Neural progenitor cell (in vitro differentiated cells): ENCODE data around the gene FOXO1. TPM values are rescaled to one million over a fixed set of nuclear protein-coding genes. Genes with fewer than 3 reads are reported as not detected.

Source experiments
- DNase-seq: peaks from one replicate; pipeline ENCODE4 v3.0.0-alpha.2; 2016; ENCODE audit warnings: low spot score
- H2AFZ ChIP-seq: fragments of 200-600 bp; sonication (generic); replicated peaks from 2 replicates; pipeline ENCODE4 v1.6.1; 2016; ENCODE audit warnings: antibody characterized with exemption
- H3F3A ChIP-seq: fragments of 200-600 bp; sonication (generic); 2 replicates; pipeline ENCODE4 v1.6.1; 2016; ENCODE audit warnings: antibody characterized with exemption, low read depth
- H3K27ac ChIP-seq: fragments of 200-600 bp; sonication (generic); 2 replicates; pipeline ENCODE4 v1.5.1; 2016; ENCODE audit warnings: mild to moderate bottlenecking
- H3K27me3 ChIP-seq: fragments of 200-600 bp; sonication (generic); 2 replicates; pipeline ENCODE4 v1.6.1; 2016; ENCODE audit warnings: mild to moderate bottlenecking, moderate library complexity
- H3K36me3 ChIP-seq: fragments of 200-600 bp; sonication (generic); 2 replicates; pipeline ENCODE4 v1.5.1; 2016
- H3K4me1 ChIP-seq: fragments of 200-600 bp; sonication (generic); 2 replicates; pipeline ENCODE4 v1.6.1; 2016; ENCODE audit warnings: mixed run types
- H3K4me2 ChIP-seq: fragments of 200-600 bp; sonication (generic); 2 replicates; pipeline ENCODE4 v1.6.1; 2016
- H3K4me3 ChIP-seq: fragments of 200-600 bp; sonication (generic); 2 replicates; pipeline ENCODE4 v1.5.1; 2016
- H3K79me2 ChIP-seq: fragments of 200-600 bp; sonication (generic); 2 replicates; pipeline ENCODE4 v1.6.1; 2016; ENCODE audit warnings: low read depth
- H3K9ac ChIP-seq: fragments of 200-600 bp; sonication (generic); 2 replicates; pipeline ENCODE4 v1.6.1; 2016
- H3K9me3 ChIP-seq: fragments of 200-600 bp; sonication (generic); 2 replicates; pipeline ENCODE4 v1.5.1; 2016; ENCODE audit warnings: low read depth
- H4K20me1 ChIP-seq: fragments of 200-600 bp; sonication (generic); 2 replicates; pipeline ENCODE4 v1.6.1; 2016; ENCODE audit warnings: low read depth
- H3K27ac Mint-ChIP-seq: 3 replicates; pipeline ENCODE4 v1.8.0; 2021; ENCODE audit warnings: mixed read lengths
- H3K27me3 Mint-ChIP-seq: 2 replicates; pipeline ENCODE4 v1.8.0; 2022; ENCODE audit warnings: low read depth, mild to moderate bottlenecking, inconsistent platforms, moderate library complexity, mixed read lengths; ENCODE audit not compliant: insufficient read depth
- H3K36me3 Mint-ChIP-seq: 3 replicates; pipeline ENCODE4 v1.8.0; 2021; ENCODE audit warnings: mixed read lengths
- H3K4me1 Mint-ChIP-seq: 3 replicates; pipeline ENCODE4 v1.8.0; 2021; ENCODE audit warnings: mixed read lengths
- H3K4me3 Mint-ChIP-seq: 3 replicates; pipeline ENCODE4 v1.8.0; 2021; ENCODE audit warnings: mild to moderate bottlenecking, moderate library complexity, mixed read lengths
- H3K9me3 Mint-ChIP-seq: 3 replicates; pipeline ENCODE4 v1.8.0; 2020; ENCODE audit warnings: mixed read lengths
- EZH2 ChIP-seq: fragments of 200-600 bp; sonication (generic); IDR thresholded peaks from 2 replicates; pipeline ENCODE4 v1.6.1; 2017; ENCODE audit warnings: antibody characterized with exemption, mild to moderate bottlenecking, moderate library complexity
- EZH2phosphoT487 ChIP-seq: fragments of 200-600 bp; sonication (generic); IDR thresholded peaks from 2 replicates; pipeline ENCODE4 v1.6.1; 2017; ENCODE audit warnings: antibody characterized with exemption
- total RNA-seq: library from RNA; depleted of rRNA; stranded (reverse); fragments of >200 nt; gene quantifications from 2 replicates; pipeline ENCODE4 v1.2.3, GENCODE V29; 2015; ENCODE audit warnings: low replicate concordance
- TF ChIP-seq, protein P1 (sequence below): fragments of 200-600 bp; sonication (generic); IDR thresholded peaks from 2 replicates; pipeline ENCODE4 v1.5.1; 2017; ENCODE audit warnings: antibody characterized with exemption, mild to moderate bottlenecking

The FOXO1 gene
- total RNA-seq, 1 donor from 2014 or later = 3.7 TPM

GRCh38 chr13:40622246-40622645 lies 44.2 kb downstream of the FOXO1 start:
- peaks cover 13% of the 10 kb centered on the region for H3K9me3 Mint-ChIP-seq
- no peaks in the 10 kb centered on the region for H3K27me3 ChIP-seq
- no peak overlapping the region for H3K4me3 Mint-ChIP-seq
- H3K9me3 ChIP-seq = no peaks in the 10 kb centered on the region
- no peak for TF ChIP-seq EZH2phosphoT487
- H3K36me3 Mint-ChIP-seq = peaks cover 12% of the 10 kb centered on the region
- DNase-seq = no peak
- H3K36me3 ChIP-seq = no peaks in the 10 kb centered on the region
- no peaks in the 10 kb centered on the region for H3F3A ChIP-seq
- H3K27me3 Mint-ChIP-seq = no peaks in the 10 kb centered on the region
- H3K4me2 ChIP-seq = peak overlapping the region; percentile 61
- H3K4me3 ChIP-seq = no peak overlapping the region
- no peak overlapping the region for H3K27ac ChIP-seq
- no peaks in the 10 kb centered on the region for H4K20me1 ChIP-seq
- peaks cover 21% of the 10 kb centered on the region for H3K4me1 Mint-ChIP-seq
- no peak overlapping the region for H2AFZ ChIP-seq
- peak overlapping the region; percentile 18 for H3K27ac Mint-ChIP-seq
- H3K9ac ChIP-seq = no peak overlapping the region
- peaks cover 29% of the 10 kb centered on the region for H3K79me2 ChIP-seq
- peaks cover 15% of the 10 kb centered on the region for H3K4me1 ChIP-seq

DNA sequence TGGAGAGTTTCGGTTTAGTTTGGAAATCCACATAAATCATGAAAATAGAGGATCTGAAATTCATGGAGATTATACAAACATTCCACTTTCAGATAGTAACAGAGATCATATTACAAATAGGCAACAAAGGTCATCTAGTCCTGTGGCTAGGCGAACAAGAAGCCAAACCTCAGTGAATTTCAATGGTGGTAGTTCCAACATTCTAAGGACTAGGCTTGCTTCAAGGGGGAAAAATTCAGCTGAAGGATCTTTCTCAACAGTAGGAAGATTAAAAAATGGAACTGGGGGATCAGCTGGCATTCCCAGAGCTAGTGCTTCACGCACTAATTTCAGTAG lies 47.0 kb downstream of the FOXO1 start:
- Histone ChIP-seq H3K79me2 (peaks cover 20% of the 10 kb centered on the region), H3K27ac (no peak overlapping the region), H3K9me3 (no peaks in the 10 kb centered on the region), H3K4me2 (no peak overlapping the region), H3K27me3 (no peaks in the 10 kb centered on the region), H3K9ac (no peak overlapping the region), H3K36me3 (no peaks in the 10 kb centered on the region), H3F3A (no peaks in the 10 kb centered on the region), H3K4me3 (no peak overlapping the region), H4K20me1 (no peaks in the 10 kb centered on the region), H2AFZ (no peak overlapping the region), H3K4me1 (peaks cover 15% of the 10 kb centered on the region)
- Mint-ChIP-seq H3K9me3 (peaks cover 13% of the 10 kb centered on the region), H3K27ac (no peak overlapping the region), H3K4me1 (peaks cover 30% of the 10 kb centered on the region), H3K4me3 (no peak overlapping the region), H3K27me3 (no peaks in the 10 kb centered on the region), H3K36me3 (peaks cover 14% of the 10 kb centered on the region)
- DNase-seq = no peak
- TF ChIP-seq, protein P1, sequence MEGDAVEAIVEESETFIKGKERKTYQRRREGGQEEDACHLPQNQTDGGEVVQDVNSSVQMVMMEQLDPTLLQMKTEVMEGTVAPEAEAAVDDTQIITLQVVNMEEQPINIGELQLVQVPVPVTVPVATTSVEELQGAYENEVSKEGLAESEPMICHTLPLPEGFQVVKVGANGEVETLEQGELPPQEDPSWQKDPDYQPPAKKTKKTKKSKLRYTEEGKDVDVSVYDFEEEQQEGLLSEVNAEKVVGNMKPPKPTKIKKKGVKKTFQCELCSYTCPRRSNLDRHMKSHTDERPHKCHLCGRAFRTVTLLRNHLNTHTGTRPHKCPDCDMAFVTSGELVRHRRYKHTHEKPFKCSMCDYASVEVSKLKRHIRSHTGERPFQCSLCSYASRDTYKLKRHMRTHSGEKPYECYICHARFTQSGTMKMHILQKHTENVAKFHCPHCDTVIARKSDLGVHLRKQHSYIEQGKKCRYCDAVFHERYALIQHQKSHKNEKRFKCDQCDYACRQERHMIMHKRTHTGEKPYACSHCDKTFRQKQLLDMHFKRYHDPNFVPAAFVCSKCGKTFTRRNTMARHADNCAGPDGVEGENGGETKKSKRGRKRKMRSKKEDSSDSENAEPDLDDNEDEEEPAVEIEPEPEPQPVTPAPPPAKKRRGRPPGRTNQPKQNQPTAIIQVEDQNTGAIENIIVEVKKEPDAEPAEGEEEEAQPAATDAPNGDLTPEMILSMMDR = no peak

- H3K4me2 ChIP-seq = no peak overlapping the region
- H3K36me3 ChIP-seq = no peaks in the 10 kb centered on the region
- no peaks in the 10 kb centered on the region for H3K27me3 ChIP-seq
- Mint-ChIP-seq H3K27ac (no peak overlapping the region), H3K4me1 (peaks cover 33% of the 10 kb centered on the region), H3K36me3 (peaks cover 14% of the 10 kb centered on the region), H3K27me3 (no peaks in the 10 kb centered on the region), H3K4me3 (no peak overlapping the region), H3K9me3 (peaks cover 13% of the 10 kb centered on the region)
- TF ChIP-seq, protein P1 = no peak
- H3K27ac ChIP-seq = no peak overlapping the region
- H2AFZ ChIP-seq = no peak overlapping the region
- no peaks in the 10 kb centered on the region for H3K9me3 ChIP-seq
- no peak overlapping the region for H3K9ac ChIP-seq
- H3K4me1 ChIP-seq = peaks cover 15% of the 10 kb centered on the region
- H3K4me3 ChIP-seq = no peak overlapping the region
- H4K20me1 ChIP-seq = no peaks in the 10 kb centered on the region
- no peak for DNase-seq
- H3F3A ChIP-seq = no peaks in the 10 kb centered on the region
- peaks cover 16% of the 10 kb centered on the region for H3K79me2 ChIP-seq
Observed at GRCh38 chr13:40618581-40619478, 47.6 kb downstream of the FOXO1 start.

DNA sequence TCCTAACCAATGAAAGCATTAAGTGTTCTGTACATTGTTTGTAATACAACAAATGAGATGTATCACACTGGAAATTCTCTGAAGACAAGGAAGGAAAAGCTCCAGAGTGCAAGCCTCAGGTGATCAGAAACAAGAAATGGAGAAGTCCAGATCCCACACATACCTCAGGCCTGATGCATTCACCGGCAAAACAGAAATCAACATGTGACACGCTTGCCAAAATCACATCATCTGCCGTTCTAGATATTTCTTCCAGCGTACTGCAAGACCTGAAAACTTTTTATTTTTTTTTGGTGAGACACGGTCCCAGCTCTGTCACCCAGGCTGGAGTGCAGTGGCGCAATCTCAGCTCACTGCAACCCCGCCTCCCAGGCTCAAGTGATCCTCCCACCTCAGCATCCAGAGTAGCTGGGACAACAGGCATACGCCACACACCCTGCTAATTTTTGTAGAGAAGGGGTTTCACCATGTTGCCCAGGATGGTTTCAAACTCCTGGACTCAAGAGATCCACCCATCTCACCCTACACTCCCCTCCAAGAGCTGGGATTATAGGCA lies 48.6 kb downstream of the FOXO1 start:
- no peaks in the 10 kb centered on the region for H3K27me3 Mint-ChIP-seq
- H3K4me2 ChIP-seq = no peak overlapping the region
- no peaks in the 10 kb centered on the region for H4K20me1 ChIP-seq
- peaks cover 13% of the 10 kb centered on the region for H3K9me3 Mint-ChIP-seq
- H3K9me3 ChIP-seq = no peaks in the 10 kb centered on the region
- no peak overlapping the region for H3K27ac ChIP-seq
- H3K4me1 Mint-ChIP-seq = peaks cover 31% of the 10 kb centered on the region
- no peaks in the 10 kb centered on the region for H3F3A ChIP-seq
- H2AFZ ChIP-seq = no peak overlapping the region
- TF ChIP-seq EZH2phosphoT487 (no peak), EZH2 (no peak)
- H3K36me3 Mint-ChIP-seq = peaks cover 14% of the 10 kb centered on the region
- no peak overlapping the region for H3K4me3 ChIP-seq
- H3K27me3 ChIP-seq = no peaks in the 10 kb centered on the region
- H3K9ac ChIP-seq = no peak overlapping the region
- peaks cover 10% of the 10 kb centered on the region for H3K79me2 ChIP-seq
- H3K27ac Mint-ChIP-seq = no peak overlapping the region
- peaks cover 9% of the 10 kb centered on the region for H3K4me1 ChIP-seq
- no peaks in the 10 kb centered on the region for H3K36me3 ChIP-seq
- no peak overlapping the region for H3K4me3 Mint-ChIP-seq
- DNase-seq = no peak
